HAP-1 (cell line): ENCODE measurements around the gene PCSK4.

Experiments used
- DNase-seq, 2 experiments: peaks; one replicate each; pipeline ENCODE4 v3.0.0-alpha.2; 2016 to 2020; ENCODE audit warnings: low spot score in 2 of 2
- H3K27me3 ChIP-seq: fragments of 250-450 bp; sonication (Bioruptor Pico); 2 replicates; pipeline ENCODE4 v1.5.1; 2020; ENCODE audit warnings: low read depth, mild to moderate bottlenecking, moderate library complexity
- H3K36me3 ChIP-seq: fragments of 250-450 bp; sonication (Bioruptor Pico); replicated peaks from 2 replicates; pipeline ENCODE4 v1.5.1; 2020; ENCODE audit warnings: mild to moderate bottlenecking
- H3K4me1 ChIP-seq: fragments of 250-450 bp; sonication (Bioruptor Pico); 2 replicates; pipeline ENCODE4 v1.5.1; 2020; ENCODE audit warnings: mild to moderate bottlenecking
- H3K4me3 ChIP-seq: fragments of 250-450 bp; sonication (Bioruptor Pico); 2 replicates; pipeline ENCODE4 v1.5.1; 2020; ENCODE audit warnings: mild to moderate bottlenecking, moderate library complexity
- H3K9me3 ChIP-seq: fragments of 250-450 bp; sonication (Bioruptor Pico); 2 replicates; pipeline ENCODE4 v1.5.1; 2020; ENCODE audit warnings: mild to moderate bottlenecking, moderate library complexity
- in situ Hi-C: fragments of 300-500 bp; cut with MboI; formaldehyde crosslinking; loops from 3 replicates; pipeline ENCODE4 v1.14.3; 2020; ENCODE audit warnings: low sequenced_read_pairs, inconsistent platforms, mixed read lengths

Gene PCSK4

DNA sequence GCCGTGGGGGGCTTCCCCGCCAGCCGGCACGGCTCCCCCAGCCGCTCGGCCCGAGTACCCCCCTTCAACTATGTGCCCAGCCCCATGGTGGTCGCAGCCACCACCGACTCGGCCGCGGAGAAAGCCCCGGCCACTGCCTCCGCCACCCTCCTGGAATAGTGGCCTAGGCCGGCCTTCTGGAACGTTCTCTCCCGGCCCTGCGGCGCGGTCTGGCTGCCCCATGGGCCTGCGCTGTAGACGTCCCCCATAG is 20.2 kb downstream of the PCSK4 start:
- no peaks in the 10 kb centered on the region; the same call in 1 of the 2 replicates for H3K36me3 ChIP-seq
- peaks cover 10% of the 10 kb centered on the region for H3K4me1 ChIP-seq
- H3K9me3 ChIP-seq: no peaks in the 10 kb centered on the region
- DNase-seq: no peak
- in situ Hi-C loops: no loop called here
- H3K4me3 ChIP-seq: peak overlapping the region; percentile 46
- H3K27me3 ChIP-seq: no peaks in the 10 kb centered on the region

DNA sequence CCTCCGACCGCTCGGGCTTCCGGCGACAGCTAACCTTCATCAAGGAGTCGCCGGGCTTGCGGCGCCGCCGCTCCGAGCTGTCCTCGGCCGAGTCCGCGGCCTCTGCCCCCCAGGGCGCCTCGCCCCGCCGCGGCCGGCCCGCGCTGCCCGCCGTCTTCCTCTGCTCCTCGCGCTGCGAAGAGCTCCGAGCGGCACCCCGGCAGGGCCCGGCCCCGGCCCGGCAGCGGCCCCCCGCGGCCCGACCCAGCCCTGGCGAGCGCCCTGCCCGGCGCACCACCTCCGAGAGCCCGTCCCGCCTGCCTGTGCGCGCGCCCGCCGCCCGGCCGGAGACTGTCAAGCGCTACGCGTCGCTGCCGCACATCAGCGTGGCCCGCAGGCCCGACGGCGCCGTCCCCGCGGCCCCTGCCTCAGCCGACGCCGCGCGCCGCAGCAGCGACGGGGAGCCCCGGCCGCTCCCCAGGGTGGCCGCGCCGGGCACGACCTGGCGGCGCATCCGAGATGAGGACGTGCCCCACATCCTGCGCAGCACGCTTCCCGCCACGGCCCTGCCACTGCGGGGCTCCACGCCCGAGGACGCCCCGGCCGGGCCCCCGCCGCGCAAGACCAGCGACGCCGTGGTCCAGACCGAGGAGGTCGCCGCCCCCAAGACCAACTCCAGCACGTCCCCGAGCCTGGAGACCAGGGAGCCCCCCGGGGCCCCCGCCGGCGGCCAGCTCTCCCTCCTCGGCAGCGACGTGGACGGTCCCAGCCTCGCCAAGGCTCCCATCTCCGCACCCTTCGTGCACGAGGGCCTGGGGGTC is 20.7 kb downstream of the PCSK4 start:
- peaks cover 10% of the 10 kb centered on the region for H3K4me1 ChIP-seq
- no peaks in the 10 kb centered on the region for H3K27me3 ChIP-seq
- peak overlapping the region; percentile 46 for H3K4me3 ChIP-seq
- DNase-seq: peak in 1 of 2 experiments; percentile 57
- no peaks in the 10 kb centered on the region for H3K9me3 ChIP-seq
- H3K36me3 ChIP-seq: no peaks in the 10 kb centered on the region; the same call in 1 of the 2 replicates
- in situ Hi-C loops: no loop called here

DNA sequence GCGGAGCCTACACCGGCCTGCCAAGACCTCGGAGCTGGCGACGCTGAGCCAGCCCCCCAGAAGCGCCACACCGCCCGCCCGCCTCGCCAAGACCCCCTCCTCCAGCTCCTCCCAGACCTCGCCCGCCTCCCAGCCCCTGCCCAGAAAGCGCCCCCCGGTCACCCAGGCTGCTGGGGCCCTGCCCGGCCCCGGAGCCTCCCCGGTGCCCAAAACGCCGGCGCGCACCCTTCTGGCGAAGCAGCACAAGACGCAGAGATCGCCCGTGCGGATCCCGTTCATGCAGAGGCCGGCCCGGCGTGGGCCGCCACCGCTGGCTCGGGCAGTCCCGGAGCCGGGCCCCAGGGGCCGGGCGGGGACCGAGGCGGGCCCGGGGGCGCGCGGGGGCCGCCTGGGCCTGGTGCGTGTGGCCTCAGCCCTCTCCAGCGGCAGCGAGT is 21.3 kb downstream of the PCSK4 start:
- Histone ChIP-seq H3K4me1 (peaks cover 10% of the 10 kb centered on the region), H3K4me3 (peak overlapping the region; percentile 42), H3K36me3 (no peaks in the 10 kb centered on the region), H3K27me3 (no peaks in the 10 kb centered on the region), H3K9me3 (no peaks in the 10 kb centered on the region)
- in situ Hi-C loops: no loop called here
- DNase-seq: peak in 1 of 2 experiments; percentile 72

DNA sequence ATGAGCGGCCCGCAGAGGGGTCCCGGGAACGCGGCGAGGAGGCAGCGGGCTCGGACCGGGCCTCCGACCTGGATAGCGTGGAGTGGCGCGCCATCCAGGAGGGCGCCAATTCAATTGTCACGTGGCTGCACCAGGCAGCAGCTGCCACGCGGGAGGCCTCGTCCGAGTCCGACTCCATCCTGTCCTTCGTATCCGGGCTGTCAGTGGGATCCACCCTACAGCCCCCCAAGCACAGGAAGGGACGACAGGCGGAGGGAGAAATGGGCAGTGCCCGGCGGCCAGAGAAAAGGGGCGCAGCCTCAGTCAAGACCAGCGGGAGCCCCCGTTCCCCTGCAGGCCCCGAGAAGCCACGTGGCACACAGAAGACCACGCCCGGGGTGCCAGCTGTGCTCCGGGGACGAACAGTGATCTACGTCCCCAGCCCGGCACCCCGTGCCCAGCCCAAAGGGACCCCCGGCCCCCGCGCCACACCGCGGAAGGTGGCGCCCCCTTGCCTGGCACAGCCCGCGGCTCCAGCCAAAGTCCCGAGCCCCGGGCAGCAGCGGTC is 21.8 kb downstream of the PCSK4 start:
- Histone ChIP-seq H3K27me3 (no peaks in the 10 kb centered on the region), H3K4me3 (peak overlapping the region; percentile 42), H3K36me3 (no peaks in the 10 kb centered on the region), H3K4me1 (peaks cover 10% of the 10 kb centered on the region), H3K9me3 (no peaks in the 10 kb centered on the region)
- in situ Hi-C loops: no loop called here
- DNase-seq: no peak

DNA sequence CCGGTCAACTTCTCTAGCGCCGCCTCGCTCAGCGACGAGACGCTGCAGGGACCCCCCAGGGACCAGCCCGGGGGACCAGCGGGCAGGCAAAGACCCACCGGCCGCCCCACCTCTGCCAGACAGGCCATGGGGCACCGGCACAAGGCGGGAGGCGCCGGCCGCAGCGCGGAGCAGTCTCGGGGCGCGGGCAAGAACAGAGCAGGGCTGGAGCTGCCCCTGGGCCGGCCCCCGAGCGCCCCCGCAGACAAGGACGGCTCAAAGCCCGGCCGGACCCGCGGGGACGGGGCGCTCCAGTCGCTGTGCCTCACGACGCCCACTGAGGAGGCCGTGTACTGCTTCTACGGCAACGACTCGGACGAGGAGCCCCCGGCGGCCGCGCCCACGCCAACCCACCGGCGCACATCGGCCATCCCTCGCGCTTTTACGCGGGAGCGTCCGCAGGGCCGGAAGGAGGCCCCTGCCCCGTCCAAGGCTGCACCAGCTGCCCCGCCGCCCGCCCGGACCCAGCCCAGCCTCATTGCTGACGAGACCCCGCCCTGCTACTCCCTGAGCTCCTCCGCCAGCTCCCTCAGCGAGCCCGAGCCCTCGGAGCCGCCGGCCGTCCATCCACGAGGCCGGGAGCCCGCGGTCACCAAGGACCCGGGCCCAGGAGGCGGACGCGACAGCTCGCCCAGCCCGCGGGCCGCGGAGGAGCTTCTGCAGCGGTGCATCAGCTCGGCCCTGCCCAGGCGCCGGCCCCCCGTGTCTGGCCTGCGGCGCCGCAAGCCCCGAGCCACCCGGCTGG is 22.5 kb downstream of the PCSK4 start:
- H3K9me3 ChIP-seq: no peaks in the 10 kb centered on the region
- H3K4me1 ChIP-seq: peaks cover 10% of the 10 kb centered on the region
- H3K4me3 ChIP-seq: no peak overlapping the region
- H3K36me3 ChIP-seq: no peaks in the 10 kb centered on the region
- no peaks in the 10 kb centered on the region for H3K27me3 ChIP-seq
- DNase-seq: no peak
- in situ Hi-C loops: no loop called here

DNA sequence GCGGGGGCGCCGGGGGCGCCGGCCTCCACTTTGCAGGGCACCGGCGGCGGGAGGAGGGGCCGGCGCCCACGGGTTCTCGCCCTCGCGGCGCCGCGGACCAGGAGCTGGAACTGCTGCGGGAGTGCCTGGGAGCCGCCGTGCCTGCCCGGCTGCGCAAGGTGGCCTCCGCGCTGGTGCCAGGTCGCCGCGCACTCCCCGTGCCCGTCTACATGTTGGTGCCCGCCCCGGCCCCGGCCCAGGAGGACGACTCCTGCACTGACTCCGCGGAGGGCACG is 23.0 kb downstream of the PCSK4 start:
- Histone ChIP-seq H3K4me1 (peaks cover 10% of the 10 kb centered on the region), H3K9me3 (no peaks in the 10 kb centered on the region), H3K27me3 (no peaks in the 10 kb centered on the region), H3K36me3 (no peaks in the 10 kb centered on the region), H3K4me3 (no peak overlapping the region)
- in situ Hi-C loops: no loop called here
- no peak for DNase-seq

DNA sequence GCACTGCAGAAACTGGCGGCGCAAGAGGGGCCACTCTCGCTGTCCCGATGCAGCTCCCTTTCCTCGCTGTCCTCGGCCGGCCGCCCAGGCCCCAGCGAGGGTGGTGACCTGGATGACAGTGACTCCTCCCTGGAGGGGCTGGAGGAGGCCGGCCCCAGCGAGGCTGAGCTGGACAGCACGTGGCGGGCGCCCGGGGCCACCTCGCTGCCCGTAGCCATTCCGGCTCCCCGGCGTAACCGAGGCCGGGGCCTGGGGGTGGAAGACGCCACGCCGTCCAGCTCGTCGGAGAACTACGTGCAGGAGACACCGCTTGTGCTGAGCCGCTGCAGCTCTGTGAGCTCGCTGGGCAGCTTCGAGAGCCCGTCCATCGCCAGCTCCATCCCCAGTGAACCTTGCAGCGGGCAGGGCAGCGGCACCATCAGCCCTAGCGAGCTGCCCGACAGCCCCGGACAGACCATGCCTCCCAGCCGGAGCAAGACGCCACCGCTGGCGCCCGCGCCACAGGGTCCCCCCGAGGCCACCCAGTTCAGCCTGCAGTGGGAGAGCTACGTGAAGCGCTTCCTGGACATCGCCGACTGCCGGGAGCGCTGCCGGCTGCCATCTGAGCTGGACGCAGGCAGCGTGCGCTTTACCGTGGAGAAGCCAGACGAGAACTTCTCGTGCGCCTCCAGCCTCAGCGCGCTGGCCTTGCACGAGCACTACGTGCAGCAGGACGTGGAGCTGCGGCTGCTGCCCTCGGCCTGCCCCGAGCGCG is 23.5 kb downstream of the PCSK4 start:
- H3K9me3 ChIP-seq: no peaks in the 10 kb centered on the region
- no peak for DNase-seq
- in situ Hi-C loops: no loop called here
- no peak overlapping the region for H3K4me3 ChIP-seq
- H3K36me3 ChIP-seq: no peaks in the 10 kb centered on the region
- H3K4me1 ChIP-seq: peaks cover 10% of the 10 kb centered on the region
- no peaks in the 10 kb centered on the region for H3K27me3 ChIP-seq

DNA sequence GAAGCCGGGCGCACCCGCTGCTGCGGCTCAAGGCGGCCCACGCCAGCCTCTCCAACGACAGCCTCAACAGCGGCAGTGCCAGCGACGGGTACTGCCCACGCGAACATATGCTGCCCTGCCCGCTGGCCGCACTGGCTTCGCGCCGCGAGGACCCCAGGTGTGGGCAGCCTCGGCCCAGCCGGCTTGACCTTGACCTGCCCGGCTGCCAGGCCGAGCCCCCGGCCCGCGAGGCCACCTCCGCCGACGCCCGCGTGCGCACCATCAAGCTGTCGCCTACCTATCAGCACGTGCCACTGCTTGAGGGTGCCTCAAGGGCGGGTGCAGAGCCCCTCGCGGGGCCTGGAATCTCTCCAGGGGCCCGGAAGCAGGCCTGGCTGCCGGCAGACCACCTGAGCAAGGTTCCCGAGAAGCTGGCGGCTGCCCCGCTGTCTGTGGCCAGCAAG is 24.1 kb downstream of the PCSK4 start:
- in situ Hi-C loops: no loop called here
- no peaks in the 10 kb centered on the region for H3K36me3 ChIP-seq
- no peaks in the 10 kb centered on the region for H3K9me3 ChIP-seq
- H3K4me3 ChIP-seq: no peak overlapping the region
- peaks cover 7% of the 10 kb centered on the region for H3K4me1 ChIP-seq
- no peak for DNase-seq
- no peaks in the 10 kb centered on the region for H3K27me3 ChIP-seq

DNA sequence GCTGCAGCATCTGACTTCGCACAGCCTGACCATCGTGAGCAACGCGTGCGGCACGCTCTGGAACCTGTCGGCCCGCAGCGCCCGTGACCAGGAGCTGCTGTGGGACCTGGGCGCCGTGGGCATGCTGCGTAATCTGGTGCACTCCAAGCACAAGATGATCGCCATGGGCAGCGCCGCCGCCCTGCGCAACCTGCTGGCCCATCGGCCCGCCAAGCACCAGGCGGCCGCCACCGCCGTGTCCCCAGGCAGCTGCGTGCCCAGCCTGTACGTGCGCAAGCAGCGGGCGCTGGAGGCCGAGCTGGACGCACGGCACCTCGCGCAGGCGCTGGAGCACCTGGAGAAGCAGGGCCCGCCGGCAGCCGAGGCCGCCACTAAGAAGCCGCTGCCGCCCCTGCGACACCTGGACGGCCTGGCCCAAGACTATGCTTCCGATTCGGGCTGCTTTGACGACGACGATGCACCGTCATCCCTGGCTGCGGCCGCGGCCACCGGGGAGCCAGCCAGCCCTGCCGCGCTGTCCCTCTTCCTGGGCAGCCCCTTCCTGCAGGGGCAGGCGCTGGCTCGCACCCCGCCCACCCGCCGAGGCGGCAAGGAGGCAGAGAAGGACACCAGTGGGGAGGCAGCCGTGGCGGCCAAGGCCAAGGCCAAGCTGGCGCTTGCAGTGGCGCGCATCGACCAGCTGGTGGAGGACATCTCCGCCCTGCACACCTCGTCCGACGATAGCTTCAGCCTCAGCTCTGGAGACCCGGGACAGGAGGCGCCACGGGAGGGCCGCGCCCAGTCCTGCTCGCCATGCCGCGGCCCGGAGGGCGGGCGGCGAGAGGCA is 24.7 kb downstream of the PCSK4 start:
- in situ Hi-C loops: no loop called here
- Histone ChIP-seq H3K9me3 (no peaks in the 10 kb centered on the region), H3K36me3 (no peaks in the 10 kb centered on the region; the same call in 1 of the 2 replicates), H3K4me1 (peaks cover 7% of the 10 kb centered on the region), H3K27me3 (no peaks in the 10 kb centered on the region), H3K4me3 (no peak overlapping the region)
- no peak for DNase-seq

DNA sequence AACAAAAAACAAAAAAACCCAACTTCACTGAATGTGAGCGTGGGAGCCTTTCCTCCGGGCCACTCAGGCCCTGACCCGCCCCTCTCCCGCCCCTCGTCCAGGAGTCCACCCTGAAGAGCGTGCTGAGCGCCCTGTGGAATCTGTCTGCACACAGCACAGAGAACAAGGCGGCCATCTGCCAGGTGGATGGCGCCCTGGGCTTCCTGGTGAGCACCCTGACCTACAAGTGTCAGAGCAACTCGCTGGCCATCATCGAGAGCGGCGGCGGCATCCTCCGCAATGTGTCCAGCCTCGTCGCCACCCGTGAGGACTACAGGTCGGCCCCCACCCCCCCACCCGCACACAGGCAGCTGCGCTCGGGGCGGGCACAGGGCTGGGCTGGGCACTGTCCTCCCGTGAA is 28.3 kb downstream of the PCSK4 start:
- Histone ChIP-seq H3K4me1 (no peaks in the 10 kb centered on the region), H3K27me3 (no peaks in the 10 kb centered on the region), H3K36me3 (no peaks in the 10 kb centered on the region; the same call in 1 of the 2 replicates), H3K4me3 (no peak overlapping the region), H3K9me3 (no peaks in the 10 kb centered on the region)
- DNase-seq: no peak
- in situ Hi-C loops: no loop called here

DNA sequence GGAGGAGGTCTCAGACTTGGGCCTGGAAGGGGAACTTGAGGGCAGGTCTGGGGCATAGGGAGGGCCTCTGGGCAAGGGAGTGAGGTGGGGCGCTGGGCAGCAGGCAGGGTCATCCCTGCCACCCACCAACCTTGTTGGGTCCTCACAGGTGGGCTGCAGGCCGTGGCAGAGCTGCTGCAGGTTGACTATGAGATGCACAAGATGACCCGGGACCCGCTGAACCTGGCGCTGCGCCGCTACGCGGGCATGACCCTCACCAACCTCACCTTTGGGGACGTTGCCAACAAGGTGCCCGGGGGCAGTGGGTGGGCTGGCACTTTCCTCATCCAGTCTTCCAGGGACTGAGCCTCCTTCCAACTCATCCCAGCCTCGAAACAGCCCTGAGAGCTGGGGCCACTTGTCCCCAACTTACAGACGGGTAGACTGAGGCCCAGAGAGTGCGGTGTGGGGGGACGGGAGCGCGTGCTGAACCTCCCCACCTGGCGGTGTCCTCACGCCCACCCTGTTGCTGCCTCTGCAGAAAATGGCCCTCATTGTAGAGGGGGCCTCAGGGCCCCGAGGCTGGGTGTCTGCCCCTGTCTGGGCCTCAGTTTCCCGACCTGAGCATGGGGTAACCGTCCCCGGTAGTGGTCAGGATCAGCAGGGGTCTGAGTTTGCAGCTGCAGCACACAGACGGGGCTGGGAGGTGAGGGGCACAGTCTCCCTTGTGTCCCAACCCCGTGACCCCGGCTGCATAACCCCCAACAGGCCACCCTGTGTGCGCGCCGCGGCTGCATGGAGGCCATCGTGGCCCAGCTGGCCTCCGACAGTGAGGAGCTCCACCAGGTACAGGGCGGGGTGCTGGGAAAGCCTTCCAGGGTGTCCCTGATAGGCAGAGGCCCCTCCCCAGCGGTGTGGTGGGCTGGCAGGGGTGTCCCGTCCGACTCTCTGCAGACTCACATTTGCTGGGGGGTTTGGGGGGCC is 29.8 kb downstream of the PCSK4 start:
- peaks cover 8% of the 10 kb centered on the region for H3K4me1 ChIP-seq
- H3K36me3 ChIP-seq: no peaks in the 10 kb centered on the region; the same call in 1 of the 2 replicates
- DNase-seq: no peak
- peaks cover under 1% of the 10 kb centered on the region; the same call in 1 of the 2 replicates for H3K27me3 ChIP-seq
- H3K9me3 ChIP-seq: no peaks in the 10 kb centered on the region
- H3K4me3 ChIP-seq: no peak overlapping the region
- in situ Hi-C loops: no loop called here

DNA sequence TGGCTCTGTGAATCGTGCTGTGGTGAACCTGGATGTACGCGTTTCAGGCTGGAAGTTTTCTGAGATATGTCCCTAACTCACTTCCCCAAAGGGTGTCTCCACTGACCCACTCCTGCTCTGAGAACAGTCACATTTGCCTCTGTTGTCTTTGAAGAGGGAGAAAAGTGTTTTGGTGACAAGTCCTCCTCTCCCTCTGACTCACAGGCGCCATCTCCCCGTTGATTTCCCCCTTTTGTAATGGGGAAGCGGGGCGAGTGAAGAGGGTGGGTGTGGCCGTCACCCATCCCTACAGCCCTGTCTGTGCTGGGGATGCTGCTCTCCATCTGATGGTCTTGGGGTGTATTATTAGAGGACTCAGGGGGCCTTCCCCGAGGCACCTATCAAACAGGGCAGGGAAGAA is 30.7 kb downstream of the PCSK4 start:
- no peaks in the 10 kb centered on the region for H3K9me3 ChIP-seq
- H3K4me1 ChIP-seq: peaks cover 12% of the 10 kb centered on the region
- no peaks in the 10 kb centered on the region; the same call in 1 of the 2 replicates for H3K36me3 ChIP-seq
- no peak overlapping the region for H3K4me3 ChIP-seq
- DNase-seq: no peak
- peaks cover 6% of the 10 kb centered on the region; the same call in 1 of the 2 replicates for H3K27me3 ChIP-seq
- in situ Hi-C loops: no loop called here
